Transverse colon (tissue), 3 donors: Measurements from ENCODE around the gene COP1.

Source experiments
- CTCF ChIP-seq, 5 experiments: fragments of 200-600 bp in 3 of 5; fragments of 450-650 bp in 2 of 5; sonication (generic) in 3 of 5; IDR thresholded peaks; 1 replicate in 2 of 5; 2 replicates in 3 of 5; pipeline ENCODE4 v1.5.1; 2016 to 2017; ENCODE audit warnings: antibody characterized with exemption in 5 of 5, inconsistent platforms in 3 of 5, mild to moderate bottlenecking in 2 of 5, moderate library complexity in 1 of 5
- EP300 ChIP-seq: sonication (generic); formaldehyde crosslinking; IDR thresholded peaks from one replicate; pipeline ENCODE4 v1.6.1; 2017; ENCODE audit warnings: antibody characterized with exemption, low read depth
- POLR2A ChIP-seq: fragments of 450-650 bp; IDR thresholded peaks from one replicate; pipeline ENCODE4 v1.6.1; 2016; ENCODE audit warnings: antibody characterized with exemption, mild to moderate bottlenecking, moderate library complexity

GRCh38 chr1:176051902-176052518 lies 155.1 kb downstream of the COP1 start:
- TF ChIP-seq POLR2A (no peak), CTCF (IDR thresholded peaks at IDR 0.05) (no peak), EP300 (no peak)
